ENCODE measurements around the gene ANP32D.
"Not testable (repeated sequence)": the region's sequence is repeated elsewhere in the genome, so short reads cannot be mapped to it uniquely, and the experiment has no call there.

ANP32D gene

DNA sequence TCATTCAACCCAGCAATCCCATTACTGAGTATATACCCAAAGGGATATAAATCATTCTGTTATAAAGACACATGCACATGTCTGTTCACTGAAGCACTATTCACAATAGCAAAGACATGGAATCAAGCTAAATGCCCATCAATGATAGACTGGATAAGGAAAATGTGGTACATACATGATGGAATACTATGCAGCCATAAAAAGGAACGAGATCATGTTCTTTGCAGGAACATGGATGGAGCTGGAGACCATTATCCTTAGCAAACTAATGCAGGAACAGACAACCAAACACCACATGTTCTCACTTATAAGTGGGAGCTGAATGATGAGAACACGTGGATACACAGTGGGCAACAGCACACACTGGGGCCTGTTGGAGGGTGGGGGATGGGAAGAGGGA, 19.4 kb upstream of the ANP32D start:
- H3K4me3 ChIP-seq (ENCODE audit: low read depth in 1 of 2, low read length in 2 of 2); H3K9me3 ChIP-seq (ENCODE audit: control insufficient read depth in 1 of 2, low read length in 2 of 2); H3K36me3 ChIP-seq (ENCODE audit: control insufficient read depth in 1 of 2, insufficient read depth in 2 of 2, low read length in 2 of 2); H3K27ac ChIP-seq (ENCODE audit: low read depth, low read length); H3K9ac ChIP-seq (ENCODE audit: low read depth in 1 of 2, low read length in 2 of 2); H3K4me1 ChIP-seq (ENCODE audit: control insufficient read depth in 1 of 2, insufficient read depth in 2 of 2, low read length in 2 of 2); H3K27me3 ChIP-seq (ENCODE audit: control insufficient read depth in 1 of 2, insufficient read depth in 2 of 2, low read length in 2 of 2): not testable (repeated sequence)

DNA sequence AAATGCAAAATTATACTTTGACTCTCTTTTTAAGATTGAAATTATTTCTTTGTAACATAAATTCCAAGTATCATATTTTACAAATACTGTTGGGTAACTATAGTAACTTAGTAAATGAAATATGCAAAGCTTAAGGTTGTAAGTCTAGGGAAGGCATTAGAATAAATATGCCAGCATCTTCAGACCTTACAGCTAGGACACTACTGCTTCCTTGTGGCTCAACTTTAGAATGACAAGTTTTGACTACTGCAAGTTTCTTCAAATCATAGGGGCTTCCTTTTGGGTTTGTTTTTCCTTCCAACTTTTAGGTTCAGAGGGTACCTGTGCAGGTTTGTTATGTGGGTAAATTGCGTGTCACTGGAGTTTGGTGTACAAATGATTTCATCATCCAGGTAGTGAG, 17.7 kb upstream of the ANP32D start:
- Histone ChIP-seq H3K4me3 (ENCODE audit: low read depth in 1 of 2, low read length in 2 of 2) (no peak overlapping the region), H3K9me3 (ENCODE audit: control insufficient read depth in 1 of 2, low read length in 2 of 2) (no peaks in the 10 kb centered on the region), H3K36me3 (ENCODE audit: control insufficient read depth in 1 of 2, insufficient read depth in 2 of 2, low read length in 2 of 2) (no peaks in the 10 kb centered on the region), H3K27ac (ENCODE audit: low read depth, low read length) (no peak overlapping the region), H3K27me3 (ENCODE audit: control insufficient read depth in 1 of 2, insufficient read depth in 2 of 2, low read length in 2 of 2) (no peaks in the 10 kb centered on the region), H3K9ac (ENCODE audit: low read depth in 1 of 2, low read length in 2 of 2) (no peak overlapping the region), H3K4me1 (ENCODE audit: control insufficient read depth in 1 of 2, insufficient read depth in 2 of 2, low read length in 2 of 2) (no peaks in the 10 kb centered on the region)

DNA sequence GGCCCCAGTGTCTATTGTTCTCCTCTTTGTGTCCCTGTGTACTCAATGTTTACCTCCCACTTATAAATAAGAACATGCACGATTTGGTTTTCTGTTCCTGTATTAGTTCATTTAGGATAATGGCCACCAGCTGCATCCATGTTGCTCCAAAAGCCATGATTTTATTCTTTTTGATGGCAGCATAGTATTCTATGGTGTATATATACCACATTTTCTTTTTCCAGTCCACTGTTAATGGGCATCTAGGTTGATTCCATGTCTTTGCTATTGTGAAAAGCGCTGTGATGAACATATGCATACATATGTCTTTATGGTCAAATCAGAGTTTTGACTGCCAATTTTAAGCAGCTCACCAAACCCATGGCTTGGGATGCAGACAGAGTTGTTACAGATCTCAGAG, 17.2 kb upstream of the ANP32D start:
- no peak overlapping the region for H3K4me3 ChIP-seq (ENCODE audit: low read depth in 1 of 2, low read length in 2 of 2)
- H3K9me3 ChIP-seq (ENCODE audit: control insufficient read depth in 1 of 2, low read length in 2 of 2), result no peaks in the 10 kb centered on the region
- H3K27ac ChIP-seq (ENCODE audit: low read depth, low read length), result no peak overlapping the region
- no peaks in the 10 kb centered on the region for H3K4me1 ChIP-seq (ENCODE audit: control insufficient read depth in 1 of 2, insufficient read depth in 2 of 2, low read length in 2 of 2)
- H3K9ac ChIP-seq (ENCODE audit: low read depth in 1 of 2, low read length in 2 of 2), result no peak overlapping the region
- no peaks in the 10 kb centered on the region for H3K27me3 ChIP-seq (ENCODE audit: control insufficient read depth in 1 of 2, insufficient read depth in 2 of 2, low read length in 2 of 2)
- no peaks in the 10 kb centered on the region for H3K36me3 ChIP-seq (ENCODE audit: control insufficient read depth in 1 of 2, insufficient read depth in 2 of 2, low read length in 2 of 2)

- Histone ChIP-seq H3K27me3 (ENCODE audit: control insufficient read depth in 1 of 2, insufficient read depth in 2 of 2, low read length in 2 of 2) (no peaks in the 10 kb centered on the region), H3K36me3 (ENCODE audit: control insufficient read depth in 1 of 2, insufficient read depth in 2 of 2, low read length in 2 of 2) (no peaks in the 10 kb centered on the region), H3K9me3 (ENCODE audit: control insufficient read depth in 1 of 2, low read length in 2 of 2) (no peaks in the 10 kb centered on the region), H3K4me1 (ENCODE audit: control insufficient read depth in 1 of 2, insufficient read depth in 2 of 2, low read length in 2 of 2) (no peaks in the 10 kb centered on the region), H3K4me3 (ENCODE audit: low read depth in 1 of 2, low read length in 2 of 2) (no peak overlapping the region), H3K9ac (ENCODE audit: low read depth in 1 of 2, low read length in 2 of 2) (no peak overlapping the region), H3K27ac (ENCODE audit: low read depth, low read length) (no peak overlapping the region)
Measured at GRCh38 chr12:48459259-48459658, 13.1 kb upstream of the ANP32D start.

DNA sequence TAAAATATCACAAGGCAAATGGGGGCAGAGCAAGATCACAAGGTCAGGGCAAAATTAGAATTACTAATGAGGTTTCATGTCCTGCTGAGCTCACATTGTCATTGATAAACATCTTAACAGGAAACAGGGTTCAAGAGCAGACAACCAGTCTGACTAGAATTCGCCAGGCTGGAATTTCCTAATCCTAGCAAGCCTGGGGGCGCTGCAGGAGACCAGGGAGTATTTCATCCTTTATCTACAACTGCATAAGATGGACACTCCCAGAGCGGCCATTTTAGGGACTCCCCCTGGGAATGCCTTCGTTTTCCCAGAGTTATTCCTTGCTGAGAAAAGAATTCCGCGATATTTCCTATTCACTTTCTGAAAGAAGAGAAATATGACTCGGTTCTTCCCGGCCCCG, 3.3 kb upstream of the ANP32D start:
- H3K9me3 ChIP-seq (ENCODE audit: control insufficient read depth in 1 of 2, low read length in 2 of 2), result peaks cover 11 to 12% of the 10 kb centered on the region in 2 donors
- not testable (repeated sequence) for H3K9ac ChIP-seq (ENCODE audit: low read depth in 1 of 2, low read length in 2 of 2); H3K4me3 ChIP-seq (ENCODE audit: low read depth in 1 of 2, low read length in 2 of 2); H3K4me1 ChIP-seq (ENCODE audit: control insufficient read depth in 1 of 2, insufficient read depth in 2 of 2, low read length in 2 of 2); H3K36me3 ChIP-seq (ENCODE audit: control insufficient read depth in 1 of 2, insufficient read depth in 2 of 2, low read length in 2 of 2); H3K27ac ChIP-seq (ENCODE audit: low read depth, low read length); H3K27me3 ChIP-seq (ENCODE audit: control insufficient read depth in 1 of 2, insufficient read depth in 2 of 2, low read length in 2 of 2)

- no peaks in the 10 kb centered on the region for H3K4me1 ChIP-seq (ENCODE audit: control insufficient read depth in 1 of 2, insufficient read depth in 2 of 2, low read length in 2 of 2)
- no peaks in the 10 kb centered on the region for H3K27me3 ChIP-seq (ENCODE audit: control insufficient read depth in 1 of 2, insufficient read depth in 2 of 2, low read length in 2 of 2)
- H3K9me3 ChIP-seq (ENCODE audit: control insufficient read depth in 1 of 2, low read length in 2 of 2), result peaks cover 11% of the 10 kb centered on the region in 2 donors
- H3K36me3 ChIP-seq (ENCODE audit: control insufficient read depth in 1 of 2, insufficient read depth in 2 of 2, low read length in 2 of 2), result no peaks in the 10 kb centered on the region
- no peak overlapping the region for H3K9ac ChIP-seq (ENCODE audit: low read depth in 1 of 2, low read length in 2 of 2)
- no peak overlapping the region for H3K27ac ChIP-seq (ENCODE audit: low read depth, low read length)
- H3K4me3 ChIP-seq (ENCODE audit: low read depth in 1 of 2, low read length in 2 of 2), result no peak overlapping the region
Measured at GRCh38 chr12:48473061-48473460, 702 bp downstream of the ANP32D start.

- not testable (repeated sequence) for H3K36me3 ChIP-seq (ENCODE audit: control insufficient read depth in 1 of 2, insufficient read depth in 2 of 2, low read length in 2 of 2); H3K27ac ChIP-seq (ENCODE audit: low read depth, low read length); H3K27me3 ChIP-seq (ENCODE audit: control insufficient read depth in 1 of 2, insufficient read depth in 2 of 2, low read length in 2 of 2); H3K4me3 ChIP-seq (ENCODE audit: low read depth in 1 of 2, low read length in 2 of 2); H3K4me1 ChIP-seq (ENCODE audit: control insufficient read depth in 1 of 2, insufficient read depth in 2 of 2, low read length in 2 of 2); H3K9ac ChIP-seq (ENCODE audit: low read depth in 1 of 2, low read length in 2 of 2); H3K9me3 ChIP-seq (ENCODE audit: control insufficient read depth in 1 of 2, low read length in 2 of 2)
Measured at GRCh38 chr12:48474497-48474896, 2.1 kb downstream of the ANP32D start.

DNA sequence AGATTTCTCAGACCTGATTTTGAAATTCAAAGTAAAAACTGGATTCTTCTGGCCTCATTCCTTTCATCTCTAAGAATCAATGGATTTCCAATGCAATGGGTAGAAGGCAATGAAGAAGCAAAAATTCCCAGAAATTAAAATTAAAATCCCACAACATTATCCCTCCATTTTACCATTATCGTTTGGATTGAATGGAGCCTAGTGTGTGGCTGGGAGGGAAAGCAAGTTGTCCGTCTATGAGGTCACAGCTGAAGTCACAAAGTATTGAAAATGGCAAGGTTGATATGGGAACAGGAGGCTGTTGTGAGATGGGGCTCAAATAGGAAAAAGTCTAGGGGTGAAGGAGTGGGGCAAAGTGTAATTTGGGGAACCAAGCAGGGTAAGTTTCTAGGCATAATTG, 9.8 kb downstream of the ANP32D start, which contains the start of gene C12orf54:
Gene C12orf54 (plus strand): TSS at position 301 of the 400 bp plus-strand sequence. CDS start 799 bp downstream, outside the sequence.
- no peaks in the 10 kb centered on the region for H3K9me3 ChIP-seq (ENCODE audit: control insufficient read depth in 1 of 2, low read length in 2 of 2)
- no peak within 1 kb of the TSS for H3K9ac ChIP-seq (ENCODE audit: low read depth in 1 of 2, low read length in 2 of 2)
- H3K27me3 ChIP-seq (ENCODE audit: control insufficient read depth in 1 of 2, insufficient read depth in 2 of 2, low read length in 2 of 2), result no peaks in the 10 kb centered on the region
- H3K4me1 ChIP-seq (ENCODE audit: control insufficient read depth in 1 of 2, insufficient read depth in 2 of 2, low read length in 2 of 2), result no peaks in the 10 kb centered on the region
- no peak within 1 kb of the TSS for H3K4me3 ChIP-seq (ENCODE audit: low read depth in 1 of 2, low read length in 2 of 2)
- no peaks in the 10 kb centered on the region for H3K36me3 ChIP-seq (ENCODE audit: control insufficient read depth in 1 of 2, insufficient read depth in 2 of 2, low read length in 2 of 2)
- no peak within 1 kb of the TSS for H3K27ac ChIP-seq (ENCODE audit: low read depth, low read length)

GRCh38 chr12:48482930-48483329, 10.6 kb downstream of the ANP32D start:
- Histone ChIP-seq H3K27ac (ENCODE audit: low read depth, low read length) (no peak overlapping the region), H3K4me3 (ENCODE audit: low read depth in 1 of 2, low read length in 2 of 2) (no peak overlapping the region), H3K36me3 (ENCODE audit: control insufficient read depth in 1 of 2, insufficient read depth in 2 of 2, low read length in 2 of 2) (no peaks in the 10 kb centered on the region), H3K4me1 (ENCODE audit: control insufficient read depth in 1 of 2, insufficient read depth in 2 of 2, low read length in 2 of 2) (no peaks in the 10 kb centered on the region), H3K27me3 (ENCODE audit: control insufficient read depth in 1 of 2, insufficient read depth in 2 of 2, low read length in 2 of 2) (no peaks in the 10 kb centered on the region), H3K9ac (ENCODE audit: low read depth in 1 of 2, low read length in 2 of 2) (no peak overlapping the region), H3K9me3 (ENCODE audit: control insufficient read depth in 1 of 2, low read length in 2 of 2) (no peaks in the 10 kb centered on the region)

DNA sequence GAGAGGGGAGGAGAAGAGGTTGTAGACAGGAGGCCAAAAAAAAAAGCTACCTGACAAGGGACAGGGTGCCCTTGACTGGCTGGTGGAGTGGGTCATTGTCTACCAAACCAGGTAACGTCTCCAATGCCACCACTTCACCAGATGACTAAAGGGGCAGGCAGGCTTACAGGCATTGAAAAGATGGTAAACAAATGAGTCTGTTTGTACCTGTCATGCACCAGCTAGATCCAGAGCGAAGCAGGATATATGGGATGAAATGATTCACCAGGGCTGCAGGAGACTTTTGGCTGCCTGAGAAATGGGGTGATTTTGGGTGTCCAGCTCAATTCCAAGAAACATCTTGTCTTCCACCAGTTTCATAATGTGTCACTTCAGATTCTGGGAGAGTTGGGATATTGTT, 13.9 kb downstream of the ANP32D start:
- Histone ChIP-seq H3K4me3 (ENCODE audit: low read depth in 1 of 2, low read length in 2 of 2) (no peak overlapping the region), H3K27me3 (ENCODE audit: control insufficient read depth in 1 of 2, insufficient read depth in 2 of 2, low read length in 2 of 2) (no peaks in the 10 kb centered on the region), H3K27ac (ENCODE audit: low read depth, low read length) (no peak overlapping the region), H3K9ac (ENCODE audit: low read depth in 1 of 2, low read length in 2 of 2) (no peak overlapping the region), H3K9me3 (ENCODE audit: control insufficient read depth in 1 of 2, low read length in 2 of 2) (no peaks in the 10 kb centered on the region), H3K4me1 (ENCODE audit: control insufficient read depth in 1 of 2, insufficient read depth in 2 of 2, low read length in 2 of 2) (no peaks in the 10 kb centered on the region), H3K36me3 (ENCODE audit: control insufficient read depth in 1 of 2, insufficient read depth in 2 of 2, low read length in 2 of 2) (no peaks in the 10 kb centered on the region)

- Histone ChIP-seq H3K27ac (ENCODE audit: low read depth, low read length) (no peak overlapping the region), H3K27me3 (ENCODE audit: control insufficient read depth in 1 of 2, insufficient read depth in 2 of 2, low read length in 2 of 2) (no peaks in the 10 kb centered on the region), H3K4me3 (ENCODE audit: low read depth in 1 of 2, low read length in 2 of 2) (no peak overlapping the region), H3K36me3 (ENCODE audit: control insufficient read depth in 1 of 2, insufficient read depth in 2 of 2, low read length in 2 of 2) (no peaks in the 10 kb centered on the region), H3K4me1 (ENCODE audit: control insufficient read depth in 1 of 2, insufficient read depth in 2 of 2, low read length in 2 of 2) (no peaks in the 10 kb centered on the region), H3K9me3 (ENCODE audit: control insufficient read depth in 1 of 2, low read length in 2 of 2) (no peaks in the 10 kb centered on the region), H3K9ac (ENCODE audit: low read depth in 1 of 2, low read length in 2 of 2) (no peak overlapping the region)
Measured at GRCh38 chr12:48486679-48487078, 14.3 kb downstream of the ANP32D start.

All from duodenal mucosa (tissue), 2 donors.